Stomach (tissue), 4 donors: ENCODE measurements around the gene HADHB.
"Not testable (repeated sequence)": the region's sequence is repeated elsewhere in the genome, so short reads cannot be mapped to it uniquely, and the experiment has no call there.

Experiments used
- EP300 ChIP-seq: sonication (generic); formaldehyde crosslinking; IDR thresholded peaks from one replicate; pipeline ENCODE4 v1.6.1; 2017; ENCODE audit warnings: antibody characterized with exemption
- POLR2A ChIP-seq, 4 donors: fragments of 450-650 bp; IDR thresholded peaks; one replicate each; pipeline ENCODE4 v1.6.1; 2016; ENCODE audit warnings: antibody characterized with exemption in 4 of 4, control low read depth in 2 of 4, mild to moderate bottlenecking in 1 of 4, moderate library complexity in 1 of 4
- POLR2AphosphoS5 ChIP-seq, 3 donors: sonication (generic); formaldehyde crosslinking; IDR thresholded peaks; one replicate each; pipeline ENCODE4 v1.6.1; 2016; ENCODE audit warnings: antibody characterized with exemption in 3 of 3
- TF ChIP-seq, protein P1 (sequence below), 7 experiments: fragments of 450-650 bp in 4 of 7; fragments of 200-600 bp in 3 of 7; sonication (generic) in 3 of 7; IDR thresholded peaks; one replicate each; pipeline ENCODE4 v1.5.1; 2016 to 2019; ENCODE audit warnings: antibody characterized with exemption in 7 of 7, control low read depth in 2 of 7, mild to moderate bottlenecking in 1 of 7

DNA sequence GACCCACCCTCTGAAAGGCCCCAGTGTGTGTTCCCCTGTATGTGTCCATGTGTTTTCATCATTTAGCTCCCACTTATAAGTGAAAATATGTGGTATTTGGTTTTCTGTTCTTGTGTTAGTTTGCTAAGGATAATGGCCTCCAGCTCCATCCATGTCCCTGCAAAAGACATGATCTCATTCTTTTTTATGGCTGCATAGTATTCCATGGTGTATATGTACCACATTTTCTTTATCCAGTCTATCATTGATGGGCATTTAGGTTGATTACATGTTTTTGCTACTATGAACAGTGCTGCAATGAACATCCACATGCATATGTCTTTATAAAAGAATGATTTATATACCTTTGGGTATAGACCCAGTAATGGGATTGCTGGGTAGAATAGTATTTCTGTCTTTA lies 79.7 kb downstream of the HADHB start:
- not testable (repeated sequence) for TF ChIP-seq POLR2A (IDR thresholded peaks at IDR 0.05); EP300; POLR2AphosphoS5 (IDR thresholded peaks at IDR 0.05)
- TF ChIP-seq, protein P1, sequence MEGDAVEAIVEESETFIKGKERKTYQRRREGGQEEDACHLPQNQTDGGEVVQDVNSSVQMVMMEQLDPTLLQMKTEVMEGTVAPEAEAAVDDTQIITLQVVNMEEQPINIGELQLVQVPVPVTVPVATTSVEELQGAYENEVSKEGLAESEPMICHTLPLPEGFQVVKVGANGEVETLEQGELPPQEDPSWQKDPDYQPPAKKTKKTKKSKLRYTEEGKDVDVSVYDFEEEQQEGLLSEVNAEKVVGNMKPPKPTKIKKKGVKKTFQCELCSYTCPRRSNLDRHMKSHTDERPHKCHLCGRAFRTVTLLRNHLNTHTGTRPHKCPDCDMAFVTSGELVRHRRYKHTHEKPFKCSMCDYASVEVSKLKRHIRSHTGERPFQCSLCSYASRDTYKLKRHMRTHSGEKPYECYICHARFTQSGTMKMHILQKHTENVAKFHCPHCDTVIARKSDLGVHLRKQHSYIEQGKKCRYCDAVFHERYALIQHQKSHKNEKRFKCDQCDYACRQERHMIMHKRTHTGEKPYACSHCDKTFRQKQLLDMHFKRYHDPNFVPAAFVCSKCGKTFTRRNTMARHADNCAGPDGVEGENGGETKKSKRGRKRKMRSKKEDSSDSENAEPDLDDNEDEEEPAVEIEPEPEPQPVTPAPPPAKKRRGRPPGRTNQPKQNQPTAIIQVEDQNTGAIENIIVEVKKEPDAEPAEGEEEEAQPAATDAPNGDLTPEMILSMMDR (IDR thresholded peaks at IDR 0.05): not testable (repeated sequence)
